Cardiac fibroblast (primary cell): ENCODE data around the gene LRRC70.
A peak's percentile ranks its signal among the peaks of the same experiment; 100 is the strongest.

Experiments used
- DNase-seq, 2 donors: peaks; one replicate each; pipeline versions ENCODE4 v3.0.0 to v3.0.0-alpha.2; 2010; ENCODE audit warnings: low read depth in 2 of 2
- H3K4me3 ChIP-seq, 2 donors: replicated peaks in 1 of 2; 1 replicate in 1 of 2; 2 replicates in 1 of 2; pipeline ENCODE4 v1.5.1; 2011; ENCODE audit warnings: low read depth in 2 of 2, low read length in 2 of 2, mild to moderate bottlenecking in 2 of 2, moderate library complexity in 1 of 2
- CTCF ChIP-seq: IDR thresholded peaks from one replicate; pipeline ENCODE4 v1.5.1; 2011; ENCODE audit warnings: low read depth, mild to moderate bottlenecking, low read length, inconsistent platforms

The LRRC70 gene

GRCh38 chr5:62592558-62592957 is 13.9 kb downstream of the LRRC70 start:
- peak in 1 of 2 donors; percentile 28 for DNase-seq
- no peak overlapping the region for H3K4me3 ChIP-seq
- TF ChIP-seq CTCF: no peak

GRCh38 chr5:62593331-62593730 is 14.7 kb downstream of the LRRC70 start:
- DNase-seq: peak; percentile 35 to 76
- no peak for TF ChIP-seq CTCF
- H3K4me3 ChIP-seq: no peak overlapping the region

GRCh38 chr5:62594364-62594984 is 15.9 kb downstream of the LRRC70 start:
- no peak overlapping the region for H3K4me3 ChIP-seq
- no peak for DNase-seq
- TF ChIP-seq CTCF: no peak

- TF ChIP-seq CTCF: no peak
- peak in 1 of 2 donors; percentile 50 for DNase-seq
- H3K4me3 ChIP-seq: no peak overlapping the region
Observed at GRCh38 chr5:62596096-62596495, 17.5 kb downstream of the LRRC70 start.

- H3K4me3 ChIP-seq: no peak overlapping the region
- DNase-seq: peak in 1 of 2 donors; percentile 35
- no peak for TF ChIP-seq CTCF
Observed at GRCh38 chr5:62596691-62597090, 18.1 kb downstream of the LRRC70 start.

- DNase-seq: no peak
- no peak for TF ChIP-seq CTCF
- no peak overlapping the region for H3K4me3 ChIP-seq
Observed at GRCh38 chr5:62597314-62597713, 18.7 kb downstream of the LRRC70 start.
